ENCODE results near the gene XRN2. TPM values are rescaled to one million over a fixed set of nuclear protein-coding genes. Genes with fewer than 3 reads are reported as not detected.

XRN2 gene
- total and polyA plus RNA-seq, 4 donors, result 12.6 to 62.2 (median 53.6) TPM

DNA sequence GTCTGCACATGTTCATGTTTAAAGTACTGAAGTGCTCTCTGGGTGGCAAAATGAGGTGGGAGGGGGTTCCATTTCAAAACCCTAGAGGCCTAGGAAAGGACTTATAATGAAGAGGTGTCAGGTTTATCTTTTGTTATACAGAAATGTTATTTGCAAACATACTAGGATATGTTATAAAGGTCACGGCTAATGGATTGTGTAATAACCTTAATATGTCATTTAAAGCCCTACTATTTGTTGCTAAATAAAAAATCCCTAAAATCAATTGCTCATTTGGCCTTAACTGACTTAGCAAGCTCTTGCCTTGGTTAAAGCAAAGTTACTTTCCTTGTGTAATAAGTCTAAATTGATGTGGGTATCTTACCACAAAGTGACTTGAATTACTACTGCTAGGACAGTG lies 85.4 kb downstream of the XRN2 start:
- no peaks in the 10 kb centered on the region for H3K9me3 ChIP-seq (ENCODE audit: control insufficient read depth in 4 of 4, insufficient read depth in 3 of 4, low read length in 3 of 4)
- WGBS, 2 donors, result 88 to 93% methylated on average over 1 of the region's 1 CpG
- no peak overlapping the region for H3K4me3 ChIP-seq
- peaks cover 6 to 32% (median 29%) of the 10 kb centered on the region in 3 donors for H3K27me3 ChIP-seq (ENCODE audit: control insufficient read depth in 3 of 3, insufficient read depth in 3 of 3, low read length in 2 of 3)
- ATAC-seq (ENCODE audit: insufficient read depth, low FRiP score) (no peak), DNase-seq (no peak)
- no peak overlapping the region for H3K27ac ChIP-seq (ENCODE audit: low read depth in 1 of 2, low read length in 1 of 2)
- no peak for TF ChIP-seq CTCF (IDR thresholded peaks at IDR 0.05; ENCODE audit: control extremely low read depth, extremely low read depth)
- peaks cover 0 to 6% (median 0%) of the 10 kb centered on the region in 5 donors for H3K4me1 ChIP-seq (ENCODE audit: control insufficient read depth in 5 of 5, insufficient read depth in 5 of 5, low read length in 5 of 5)
- no peak overlapping the region for H3K9ac ChIP-seq (ENCODE audit: insufficient read depth in 1 of 2, low read length in 2 of 2)
- H3K36me3 ChIP-seq (ENCODE audit: control insufficient read depth in 4 of 4, insufficient read depth in 4 of 4, low read length in 4 of 4), result peaks cover 0 to 24% (median 16%) of the 10 kb centered on the region in 4 donors

DNA sequence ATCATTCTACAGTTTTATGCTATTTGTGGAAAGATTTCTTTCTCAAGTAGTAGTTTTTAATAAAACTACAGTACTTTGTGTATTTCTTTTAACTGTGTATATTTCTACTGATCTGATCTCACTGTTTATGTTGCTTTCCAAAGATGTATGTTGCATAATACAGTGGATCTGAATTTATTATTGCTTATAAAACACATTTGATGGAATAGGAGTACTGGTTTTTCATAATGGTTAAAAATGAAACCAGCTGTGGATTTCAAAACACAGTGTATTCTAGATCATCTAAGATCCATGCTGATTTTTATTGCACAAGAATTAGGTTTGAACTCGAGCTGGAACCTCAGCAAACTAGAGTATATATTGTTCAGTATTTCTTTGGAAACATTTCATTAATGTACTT lies 86.2 kb downstream of the XRN2 start:
- Histone ChIP-seq H3K27me3 (ENCODE audit: control insufficient read depth in 3 of 3, insufficient read depth in 3 of 3, low read length in 2 of 3) (peaks cover 6 to 40% (median 37%) of the 10 kb centered on the region in 3 donors), H3K36me3 (ENCODE audit: control insufficient read depth in 4 of 4, insufficient read depth in 4 of 4, low read length in 4 of 4) (peaks cover 0 to 20% (median 14%) of the 10 kb centered on the region in 4 donors), H3K4me3 (no peak overlapping the region), H3K27ac (ENCODE audit: low read depth in 1 of 2, low read length in 1 of 2) (no peak overlapping the region), H3K9ac (ENCODE audit: insufficient read depth in 1 of 2, low read length in 2 of 2) (no peak overlapping the region), H3K4me1 (ENCODE audit: control insufficient read depth in 5 of 5, insufficient read depth in 5 of 5, low read length in 5 of 5) (peaks cover 0 to 6% (median 0%) of the 10 kb centered on the region in 5 donors), H3K9me3 (ENCODE audit: control insufficient read depth in 4 of 4, insufficient read depth in 3 of 4, low read length in 3 of 4) (no peaks in the 10 kb centered on the region)
- WGBS, 2 donors, result 1 to 3% methylated on average over 1 of the region's 1 CpG
- ATAC-seq (ENCODE audit: insufficient read depth, low FRiP score) (no peak), DNase-seq (no peak)
- TF ChIP-seq CTCF (IDR thresholded peaks at IDR 0.05; ENCODE audit: control extremely low read depth, extremely low read depth), result no peak

DNA sequence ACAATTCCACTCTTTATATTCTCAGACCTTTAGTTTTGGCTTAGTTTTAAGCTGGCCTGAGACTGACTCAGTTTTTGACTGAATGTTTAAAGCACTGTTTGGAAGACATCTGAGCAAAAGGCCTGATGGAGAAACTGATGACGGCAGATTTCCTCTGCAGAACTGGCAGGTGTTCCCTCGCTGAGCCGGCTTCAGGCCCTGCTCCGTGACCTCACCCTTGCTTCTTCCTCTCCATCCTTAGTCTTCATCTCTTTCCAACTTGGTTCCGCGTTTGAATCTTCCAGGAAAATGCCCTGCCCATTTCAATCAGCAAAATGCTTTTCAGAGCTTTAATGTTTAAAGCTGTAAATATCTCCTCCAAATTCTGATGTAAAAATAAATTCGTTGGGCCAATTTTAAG lies 87.6 kb downstream of the XRN2 start:
- TF ChIP-seq CTCF (IDR thresholded peaks at IDR 0.05; ENCODE audit: control extremely low read depth, extremely low read depth), result no peak
- Histone ChIP-seq H3K9ac (ENCODE audit: insufficient read depth in 1 of 2, low read length in 2 of 2) (no peak overlapping the region), H3K36me3 (ENCODE audit: control insufficient read depth in 4 of 4, insufficient read depth in 4 of 4, low read length in 4 of 4) (peaks cover 0 to 15% (median 11%) of the 10 kb centered on the region in 4 donors), H3K27ac (ENCODE audit: low read depth in 1 of 2, low read length in 1 of 2) (no peak overlapping the region), H3K4me3 (no peak overlapping the region), H3K4me1 (ENCODE audit: control insufficient read depth in 5 of 5, insufficient read depth in 5 of 5, low read length in 5 of 5) (peaks cover 0 to 8% (median 0%) of the 10 kb centered on the region in 5 donors), H3K9me3 (ENCODE audit: control insufficient read depth in 4 of 4, insufficient read depth in 3 of 4, low read length in 3 of 4) (peaks cover 0 to under 1% (median 0%) of the 10 kb centered on the region in 4 donors), H3K27me3 (ENCODE audit: control insufficient read depth in 3 of 3, insufficient read depth in 3 of 3, low read length in 2 of 3) (peaks cover 6 to 53% (median 50%) of the 10 kb centered on the region in 3 donors)
- DNase-seq (no peak), ATAC-seq (ENCODE audit: insufficient read depth, low FRiP score) (no peak)
- 94 to 95% methylated on average over 7 of the region's 7 CpGs for WGBS, 2 donors
